Fibroblast of skin of back (primary cell): Measurements from ENCODE around the gene MAP2K1. TPM values are rescaled to one million over a fixed set of nuclear protein-coding genes. Genes with fewer than 3 reads are reported as not detected.
"Not testable (repeated sequence)": the region's sequence is repeated elsewhere in the genome, so short reads cannot be mapped to it uniquely, and the experiment has no call there.

Source experiments
- DNase-seq: peaks from one replicate; pipeline ENCODE4 v3.0.0-alpha.2; 2013
- polyA plus RNA-seq, 2 experiments: library from polyadenylated mRNA; unstranded; fragments of 120-200 nt; gene quantifications; one replicate each; pipeline ENCODE4 v1.2.1, GENCODE V29; 2013; ENCODE audit not compliant: insufficient read length in 2 of 2

MAP2K1 gene
- 111 TPM for polyA plus RNA-seq (2013, experiment 1 of 2; ENCODE audit: insufficient read length)
- 89.1 TPM for polyA plus RNA-seq (2013, experiment 2 of 2; ENCODE audit: insufficient read length)

- DNase-seq, result peak; percentile 97
Measured at GRCh38 chr15:66386204-66387123, at the start of gene MAP2K1. Gene MAP2K1 (plus strand): TSS chr15:66386912. CDS start chr15:66387348, 436 bp downstream.

GRCh38 chr15:66348530-66348929 is 38.2 kb upstream of the MAP2K1 start:
- not testable (repeated sequence) for DNase-seq

- no peak for DNase-seq
Measured at GRCh38 chr15:66356077-66356358, 30.7 kb upstream of the MAP2K1 start.

GRCh38 chr15:66356359-66357236 is 30.1 kb upstream of the MAP2K1 start, which contains the start of gene TIPIN:
Gene TIPIN (minus strand): TSS chr15:66356685. CDS start chr15:66352947, 3,738 bp downstream.
- DNase-seq, result peak; percentile 94

GRCh38 chr15:66359740-66360139 is 27.0 kb upstream of the MAP2K1 start:
- no peak for DNase-seq

- not testable (repeated sequence) for DNase-seq
Measured at GRCh38 chr15:66361745-66362460, 24.8 kb upstream of the MAP2K1 start.

GRCh38 chr15:66362776-66363175 is 23.9 kb upstream of the MAP2K1 start:
- no peak for DNase-seq

GRCh38 chr15:66364944-66365528 is 21.7 kb upstream of the MAP2K1 start:
- DNase-seq, result no peak

GRCh38 chr15:66369773-66370651 is 16.7 kb upstream of the MAP2K1 start:
- DNase-seq, result no peak

GRCh38 chr15:66374179-66374578 is 12.5 kb upstream of the MAP2K1 start:
- no peak for DNase-seq

- no peak for DNase-seq
Measured at GRCh38 chr15:66378814-66379430, 7.8 kb upstream of the MAP2K1 start.

GRCh38 chr15:66381376-66381775 is 5.3 kb upstream of the MAP2K1 start:
- not testable (repeated sequence) for DNase-seq

GRCh38 chr15:66387163-66388042 is 691 bp downstream of the MAP2K1 start:
- peak; percentile 77 for DNase-seq

- no peak for DNase-seq
Measured at GRCh38 chr15:66388043-66388363, 1.3 kb downstream of the MAP2K1 start.

- DNase-seq, result no peak
Measured at GRCh38 chr15:66388576-66388975, 1.9 kb downstream of the MAP2K1 start.

GRCh38 chr15:66389098-66389858 is 2.6 kb downstream of the MAP2K1 start:
- DNase-seq, result no peak

- DNase-seq, result no peak
Measured at GRCh38 chr15:66389859-66390381, 3.2 kb downstream of the MAP2K1 start.

- no peak for DNase-seq
Measured at GRCh38 chr15:66390678-66391077, 4.0 kb downstream of the MAP2K1 start.

GRCh38 chr15:66393037-66393436 is 6.3 kb downstream of the MAP2K1 start:
- not testable (repeated sequence) for DNase-seq
